Measurements from ENCODE around the gene TCTN1.

DNA sequence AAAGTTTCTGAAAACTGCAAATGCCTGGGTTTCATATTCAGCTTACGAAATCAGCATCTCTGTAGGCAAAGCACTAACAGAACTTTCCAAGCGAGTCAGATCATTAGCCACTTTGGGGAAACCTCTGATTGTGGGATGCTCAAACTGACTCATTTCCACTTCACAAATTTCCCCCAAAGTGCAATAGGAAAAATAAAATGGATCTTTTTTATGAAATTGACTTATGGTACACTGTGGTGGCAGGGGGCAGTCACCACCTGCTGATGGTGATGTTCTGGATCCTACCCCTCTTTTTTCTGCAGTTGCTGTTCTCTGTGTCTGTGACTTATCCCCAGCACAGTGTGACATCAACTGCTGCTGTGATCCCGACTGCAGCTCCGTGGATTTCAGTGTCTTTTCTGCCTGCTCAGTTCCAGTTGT lies 5.6 kb downstream of the TCTN1 start:
- 0 out of 6 replicates have a peak, but pooled peaks of 1 of the 3 experiments have one; percentile 4 for TF ChIP-seq CTCF (IDR thresholded peaks at IDR 0.05 in 2 of 3, conservative IDR thresholded peaks at IDR 0.05 in 1 of 3; ENCODE audit: borderline replicate concordance in 1 of 3, insufficient read depth in 1 of 3, low read depth in 2 of 3, low read length in 2 of 3)
- TF ChIP-seq POLR2A (IDR thresholded peaks at IDR 0.05; ENCODE audit: borderline replicate concordance, extremely low read depth, insufficient read depth, insufficient read length) = no peak
- TF ChIP-seq SIN3A (IDR thresholded peaks at IDR 0.05; ENCODE audit: low read depth) = no peak
- TF ChIP-seq CBX3 (IDR thresholded peaks at IDR 0.05; ENCODE audit: low read depth) = no peak
- TF ChIP-seq RAD21 (IDR thresholded peaks at IDR 0.05; ENCODE audit: low read depth) = peak; percentile 35; the same call in 1 of the 2 replicates
- no peak for TF ChIP-seq POLR2AphosphoS5 (IDR thresholded peaks at IDR 0.05; ENCODE audit: low read depth, low read length)
- TF ChIP-seq CEBPB (IDR thresholded peaks at IDR 0.05; ENCODE audit: low read depth) = no peak
- TF ChIP-seq, protein P1, sequence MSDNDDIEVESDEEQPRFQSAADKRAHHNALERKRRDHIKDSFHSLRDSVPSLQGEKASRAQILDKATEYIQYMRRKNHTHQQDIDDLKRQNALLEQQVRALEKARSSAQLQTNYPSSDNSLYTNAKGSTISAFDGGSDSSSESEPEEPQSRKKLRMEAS (IDR thresholded peaks at IDR 0.05) = no peak
- TF ChIP-seq EZH2phosphoT487 (IDR thresholded peaks at IDR 0.05; ENCODE audit: borderline replicate concordance) = no peak
- no peak for TF ChIP-seq FOSL1 (IDR thresholded peaks at IDR 0.05; ENCODE audit: low read depth)
- no peak for TF ChIP-seq TCF7L2 (IDR thresholded peaks at IDR 0.05; ENCODE audit: borderline replicate concordance, extremely low read depth, insufficient read depth, insufficient read length)
- no peak for TF ChIP-seq ZBTB33 (IDR thresholded peaks at IDR 0.05; ENCODE audit: extremely low read depth, insufficient replicate concordance, low read length)

Data from HCT116 (cell line).